ENCODE data around the gene ZNF580. TPM values are rescaled to one million over a fixed set of nuclear protein-coding genes. Genes with fewer than 3 reads are reported as not detected.

Gene ZNF580
- total and polyA plus RNA-seq, 9 of the 15 experiments (the other 6 are each of a cell fraction or from before 2014, with no cell fraction given): 2.3 to 47.4 (median 6.0) TPM

DNA sequence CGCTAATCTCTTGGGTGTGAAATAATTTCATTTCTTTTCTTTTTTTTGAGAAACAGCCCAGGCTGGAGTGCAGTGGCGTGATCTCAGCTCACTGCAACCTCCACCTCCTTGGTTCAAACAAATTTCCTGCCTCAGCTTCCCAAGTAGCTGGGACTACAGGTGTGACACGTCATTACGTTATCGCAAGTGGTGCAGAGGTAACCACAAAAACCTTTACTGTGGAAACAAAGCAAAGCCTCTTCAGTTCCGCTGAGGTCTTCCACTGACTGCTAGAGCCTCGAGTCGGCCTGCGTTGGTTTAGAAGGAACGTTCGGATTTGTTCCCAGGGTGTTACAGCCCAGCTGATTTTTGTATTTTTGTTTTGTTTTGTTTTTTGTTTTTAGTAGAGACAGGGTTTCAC is 14.5 kb upstream of the ZNF580 start:
- no peak overlapping the region for H3K4me2 ChIP-seq (ENCODE audit: insufficient read depth, low read length)
- H3K79me2 ChIP-seq (ENCODE audit: control insufficient read depth, insufficient read depth, low read length): peaks cover 7% of the 10 kb centered on the region; the same call in 2 of the 3 replicates
- no peaks in the 10 kb centered on the region for H3K9me3 ChIP-seq (replicated peaks; ENCODE audit: control insufficient read depth, insufficient read depth, low read depth, low read length)
- no peak overlapping the region for H3K27ac ChIP-seq (ENCODE audit: extremely low read depth, low read depth, low read length)
- no peak overlapping the region for H2AFZ ChIP-seq (ENCODE audit: low read depth, low read length)
- ChIA-PET POLR2A (interaction anchor here (0.8 to 3.8 kb wide), 3 partner anchors 10 to 122 kb away, joined by 3 to 18 read pairs (median 4); no protein-coding TSS in a partner anchor), CTCF (ENCODE audit: low intra/inter-chr PET ratio) (interaction anchor here (0.6 kb wide), 1 partner anchor 682 kb away, joined by 3 read pairs; no protein-coding TSS in a partner anchor)
- in situ Hi-C loops (cut with MboI): loop anchor here (5.0 to 25.0 kb wide), 4 partner anchors 109 to 686 kb away; partner anchors contain the start of genes BRSK1, HSPBP1, TNNT1 and ZSCAN5A
- BruUV-seq (replicated peaks): no TSS peak
- no peaks in the 10 kb centered on the region for H3K9me1 ChIP-seq (ENCODE audit: control insufficient read depth, insufficient read depth, low read length)
- TF ChIP-seq, protein P1, sequence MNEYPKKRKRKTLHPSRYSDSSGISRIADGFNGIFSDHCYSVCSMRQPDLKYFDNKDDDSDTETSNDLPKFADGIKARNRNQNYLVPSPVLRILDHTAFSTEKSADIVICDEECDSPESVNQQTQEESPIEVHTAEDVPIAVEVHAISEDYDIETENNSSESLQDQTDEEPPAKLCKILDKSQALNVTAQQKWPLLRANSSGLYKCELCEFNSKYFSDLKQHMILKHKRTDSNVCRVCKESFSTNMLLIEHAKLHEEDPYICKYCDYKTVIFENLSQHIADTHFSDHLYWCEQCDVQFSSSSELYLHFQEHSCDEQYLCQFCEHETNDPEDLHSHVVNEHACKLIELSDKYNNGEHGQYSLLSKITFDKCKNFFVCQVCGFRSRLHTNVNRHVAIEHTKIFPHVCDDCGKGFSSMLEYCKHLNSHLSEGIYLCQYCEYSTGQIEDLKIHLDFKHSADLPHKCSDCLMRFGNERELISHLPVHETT (CRISPR knock-in tag; conservative IDR thresholded peaks at IDR 0.05 in 1 of 2, IDR thresholded peaks at IDR 0.05 in 1 of 2): no peak
- 0 out of 2 replicates have a peak, but pooled peaks have one; percentile 16 for TF ChIP-seq TCF3 (CRISPR knock-in tag; IDR thresholded peaks at IDR 0.05)
- no peaks in the 10 kb centered on the region for H3K27me3 ChIP-seq (ENCODE audit: control insufficient read depth in 2 of 2, insufficient read depth in 2 of 2, low read length in 2 of 2)
- ATAC-seq (no peak), DNase-seq (ENCODE audit: extremely low read depth in 1 of 4, low spot score in 3 of 4) (no peak), FAIRE-seq (peak; percentile 59)
- no peak overlapping the region; a peak in 1 of 4 replicates for H3K9ac ChIP-seq (ENCODE audit: insufficient read depth in 1 of 2, low read depth in 2 of 2, low read length in 2 of 2)
- H4K20me1 ChIP-seq (replicated peaks; ENCODE audit: control insufficient read depth, insufficient read depth, low read length): no peaks in the 10 kb centered on the region; the same call in 1 of the 2 replicates
- intact Hi-C loops (cut with micrococcal nuclease): no loop called here
- no peak overlapping the region for H3K4me3 ChIP-seq
- no peaks in the 10 kb centered on the region; the same call in 2 of the 3 replicates for H3K36me3 ChIP-seq (ENCODE audit: control insufficient read depth, insufficient read depth, low read length)
- WGBS (ENCODE audit: insufficient coverage, low coverage, missing lambda C conversion rate): 38% methylated on average over 11 of the region's 11 CpGs
- peaks cover 9 to 11% of the 10 kb centered on the region in 2 experiments; a peak in 4 of 5 replicates for H3K4me1 ChIP-seq (replicated peaks in 1 of 2; ENCODE audit: control insufficient read depth in 2 of 2, insufficient read depth in 2 of 2, low read length in 2 of 2)
